NCI-H69 (cell line): Measurements from ENCODE around the gene SIAH1.
"Not testable (repeated sequence)": the region's sequence is repeated elsewhere in the genome, so short reads cannot be mapped to it uniquely, and the experiment has no call there.

Experiments used
- DNase-seq: peaks from one replicate; lab custom pipeline; 2025; lab: John Stamatoyannopoulos, UW

Gene SIAH1

DNA sequence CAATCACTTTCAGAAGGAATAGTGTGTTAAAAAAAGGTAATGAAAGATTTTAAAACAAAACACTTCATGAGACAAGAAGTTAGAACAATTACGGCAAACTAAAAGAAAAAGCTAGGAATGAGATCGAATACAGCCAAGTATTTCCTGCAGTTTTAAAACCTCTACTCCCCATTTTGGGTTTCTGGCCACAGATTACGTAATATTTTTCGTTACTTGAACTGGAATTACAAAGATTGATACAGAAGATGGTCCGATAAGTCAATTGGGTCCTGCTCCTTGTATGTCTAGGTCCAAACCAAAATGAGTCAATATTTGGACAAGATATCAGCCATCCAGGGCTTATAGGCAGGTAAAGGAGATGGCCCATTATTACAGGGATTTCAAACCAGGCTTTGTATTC is 52.2 kb downstream of the SIAH1 start:
- no peak for DNase-seq

DNA sequence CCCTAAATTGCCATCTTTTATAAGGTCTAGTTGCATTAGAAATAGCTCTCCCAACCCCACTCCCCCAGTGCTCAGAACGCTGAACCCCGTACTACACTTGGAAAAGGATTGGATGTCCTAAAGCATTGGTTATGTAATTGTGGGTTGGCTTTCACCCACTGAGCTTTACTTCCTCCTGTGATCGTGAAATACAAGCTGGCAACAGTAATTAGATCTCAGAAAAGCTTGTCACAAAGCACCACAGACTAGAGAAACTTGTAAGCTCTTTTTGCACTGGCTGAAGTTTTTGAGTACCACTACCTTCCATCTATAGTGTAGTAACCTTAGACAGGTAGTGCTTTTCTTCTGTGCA is 54.4 kb downstream of the SIAH1 start:
- DNase-seq: no peak

DNA sequence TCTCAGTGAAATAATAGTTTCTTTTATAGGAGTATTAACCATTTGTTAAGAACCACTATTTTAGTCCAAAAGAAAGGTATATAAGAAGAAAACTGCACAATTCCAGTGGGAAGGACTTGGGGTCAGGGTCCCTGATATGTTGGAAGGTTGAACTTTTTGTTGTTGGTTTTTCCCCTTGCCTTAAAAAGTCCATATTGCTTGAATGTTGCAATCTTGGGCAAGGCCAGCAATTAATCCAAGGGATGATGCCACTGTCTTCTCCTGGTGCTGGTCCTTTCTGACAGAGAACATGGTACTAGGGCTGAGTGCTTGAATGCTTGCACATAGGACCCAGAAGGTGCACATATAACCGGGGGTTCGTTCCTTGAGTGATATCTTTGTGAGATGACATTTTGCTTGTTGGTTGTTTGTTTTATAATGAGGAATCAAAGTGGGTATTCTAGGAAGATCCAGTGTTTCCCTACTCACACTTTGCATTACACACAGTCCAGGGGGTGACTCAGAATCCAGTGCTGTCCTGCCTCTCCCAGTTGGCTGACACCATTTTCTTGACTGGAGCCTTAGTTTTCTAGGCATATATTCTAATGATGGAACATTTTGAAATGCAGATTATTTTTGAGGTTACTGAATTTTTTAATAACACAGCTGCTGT is 54.9 kb downstream of the SIAH1 start:
- no peak for DNase-seq

DNA sequence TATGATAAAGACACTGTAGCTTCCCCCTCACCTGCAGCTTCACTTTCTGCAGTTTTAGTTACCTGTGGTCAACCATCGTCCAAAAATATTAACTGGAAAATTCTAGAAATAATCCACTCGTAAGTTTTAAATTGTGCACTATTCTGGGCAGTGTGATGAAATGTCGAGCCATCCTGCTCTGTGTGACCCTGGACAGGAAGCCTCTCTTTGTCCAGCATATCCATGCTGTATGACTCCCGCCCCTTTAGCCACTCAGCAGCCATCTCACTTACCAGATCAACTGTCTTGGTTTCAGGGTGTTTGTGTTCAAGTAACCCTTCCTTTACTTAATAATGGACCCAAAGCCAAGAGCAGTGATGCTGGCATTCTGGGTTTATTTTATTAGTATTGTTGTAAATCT is 56.1 kb downstream of the SIAH1 start:
- no peak for DNase-seq

DNA sequence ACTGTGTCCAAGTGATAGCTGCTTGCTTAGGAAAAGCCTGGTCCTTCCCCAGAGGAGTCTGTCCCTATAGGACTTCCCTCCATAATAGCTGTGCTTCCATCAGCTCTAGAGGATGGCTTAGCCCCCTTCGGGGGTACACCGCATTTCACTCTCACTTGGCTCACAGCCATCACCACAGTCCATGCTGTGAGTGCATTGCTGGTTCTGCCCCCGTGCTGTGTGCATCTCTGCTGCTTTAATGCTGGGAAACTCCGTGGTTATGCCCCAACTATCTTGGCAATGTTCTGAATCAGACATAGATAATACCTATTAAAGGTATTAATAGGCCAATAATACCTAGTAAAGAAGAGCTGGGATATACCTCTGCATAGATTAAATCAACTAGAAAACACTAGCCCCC is 58.3 kb downstream of the SIAH1 start:
- DNase-seq: no peak

DNA sequence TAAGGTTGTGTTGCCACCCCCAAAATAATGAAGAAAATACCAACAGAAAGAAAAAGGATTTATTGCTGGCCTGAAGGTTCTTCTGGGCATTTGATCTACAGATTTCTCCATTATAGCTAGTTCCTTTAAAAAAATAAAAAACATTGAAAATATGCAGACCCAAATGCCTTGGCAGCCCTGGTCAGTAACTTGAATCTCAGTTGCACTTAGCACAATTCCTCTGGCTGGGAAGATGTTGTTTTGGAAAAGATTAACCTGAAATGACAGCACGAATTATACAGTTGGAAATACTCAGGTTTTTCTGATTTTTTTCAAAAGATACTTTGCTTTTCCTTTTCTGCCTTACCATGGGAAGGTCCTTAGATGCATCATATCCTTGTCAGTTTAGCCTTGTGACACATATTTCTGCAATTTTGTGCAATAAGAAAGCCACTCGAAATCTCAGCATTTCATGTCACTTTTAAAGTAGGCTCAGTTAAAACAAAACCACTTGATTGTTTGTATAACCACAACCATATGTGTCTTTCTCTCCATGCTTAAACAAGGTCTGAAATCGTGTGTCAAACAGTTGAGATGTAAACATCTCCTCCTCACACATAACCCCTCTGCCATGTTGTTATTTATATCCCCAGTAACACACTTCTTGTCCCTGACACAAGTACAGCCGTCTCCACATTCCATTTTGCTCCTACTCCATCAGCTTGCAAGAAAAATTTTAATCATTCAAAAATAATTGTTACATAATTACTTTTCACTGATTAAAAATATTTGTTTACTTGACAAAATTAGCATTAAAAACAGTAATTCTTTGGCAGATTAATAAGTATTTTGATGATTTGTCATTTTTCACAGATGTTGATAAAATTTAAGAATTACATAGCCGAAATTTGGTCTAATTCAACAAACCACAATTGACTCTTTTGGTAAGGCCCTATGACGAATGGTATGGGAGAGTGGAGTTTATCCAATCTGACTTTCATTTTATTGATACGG is 61.1 kb downstream of the SIAH1 start:
- DNase-seq: no peak

DNA sequence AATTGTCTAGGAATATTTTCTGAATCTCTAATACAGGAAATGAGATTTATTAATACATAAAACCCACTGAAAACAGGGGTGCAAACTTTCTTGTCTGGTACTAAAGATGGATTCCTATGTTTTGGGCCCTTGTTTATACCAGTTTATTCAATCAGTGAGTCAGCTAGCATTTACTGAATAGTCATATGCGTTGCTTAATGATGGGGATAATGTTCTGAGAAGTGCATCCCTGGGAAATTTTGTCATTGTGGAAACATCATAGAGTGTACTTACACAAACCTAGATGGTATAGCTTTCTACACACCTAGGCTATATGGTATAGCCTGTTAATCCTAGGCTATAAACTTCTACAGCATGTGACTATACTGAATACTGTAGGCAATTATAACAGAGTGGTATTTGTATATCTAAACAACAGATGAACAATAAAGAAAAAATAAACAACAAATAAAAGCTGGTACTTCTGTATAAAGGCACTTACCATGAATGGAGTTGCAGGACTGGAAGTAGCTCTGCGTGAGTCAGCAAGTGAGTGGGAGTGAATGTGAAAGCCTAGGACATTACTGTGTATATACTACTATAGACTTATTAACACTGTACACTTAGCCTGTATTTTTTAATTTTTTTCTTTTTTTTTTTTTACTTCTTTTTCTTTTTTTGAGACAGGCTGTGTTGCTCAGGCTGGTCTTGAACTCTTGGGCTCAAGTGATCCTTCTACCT is 63.7 kb downstream of the SIAH1 start:
- DNase-seq: no peak

DNA sequence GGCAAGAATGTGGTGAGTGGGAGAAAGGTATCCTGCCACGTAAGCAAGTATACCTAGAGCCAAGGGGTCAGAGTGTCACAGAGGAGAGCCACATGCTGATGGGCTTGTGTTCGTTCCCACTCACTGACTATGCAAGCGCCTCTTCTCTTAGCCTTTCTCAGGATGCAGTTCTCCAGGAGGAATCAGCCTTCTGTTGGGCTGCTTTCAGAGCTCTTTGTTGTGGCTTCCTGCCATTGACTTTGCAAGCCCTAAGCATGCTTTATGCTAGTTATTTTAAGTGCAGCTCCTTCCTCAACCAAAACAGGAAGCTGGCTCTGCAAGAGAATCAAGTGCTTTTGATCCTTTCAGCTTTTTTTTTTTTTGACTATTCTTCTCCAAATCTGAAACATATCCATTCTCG is 66.6 kb downstream of the SIAH1 start:
- no peak for DNase-seq

DNA sequence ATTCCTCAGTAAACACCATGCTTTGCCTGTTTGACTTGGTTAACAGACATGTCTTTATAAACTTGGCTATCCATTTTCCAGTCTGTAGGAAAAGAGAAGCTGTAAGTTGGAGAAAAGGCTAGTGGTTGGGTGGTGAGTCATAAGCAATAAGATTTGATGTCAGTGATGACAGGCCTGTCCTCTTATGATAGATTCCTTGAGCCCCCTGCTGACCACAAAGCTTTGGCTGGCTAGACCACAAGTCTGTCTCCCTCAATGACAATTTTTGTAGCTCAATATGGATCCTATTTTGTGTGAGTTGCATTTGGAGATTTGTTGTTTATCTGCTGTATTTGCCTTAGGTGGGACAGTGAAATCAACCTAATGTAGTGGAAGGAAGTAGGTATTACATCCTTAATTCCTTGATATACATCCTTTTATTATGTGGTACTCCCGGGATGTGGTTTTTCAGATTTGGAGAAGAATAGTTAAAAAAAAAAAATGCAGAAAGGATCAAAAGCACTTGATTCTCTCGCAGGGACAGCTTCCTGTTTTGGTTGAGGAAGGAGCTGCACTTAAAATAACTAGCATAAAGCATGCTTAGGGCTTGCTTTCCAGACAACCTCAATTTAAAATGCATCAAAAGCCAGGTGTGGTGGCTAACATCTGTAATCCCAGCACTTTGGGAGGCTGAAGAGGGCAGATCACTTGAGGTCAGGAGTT is 67.4 kb downstream of the SIAH1 start:
- no peak for DNase-seq

DNA sequence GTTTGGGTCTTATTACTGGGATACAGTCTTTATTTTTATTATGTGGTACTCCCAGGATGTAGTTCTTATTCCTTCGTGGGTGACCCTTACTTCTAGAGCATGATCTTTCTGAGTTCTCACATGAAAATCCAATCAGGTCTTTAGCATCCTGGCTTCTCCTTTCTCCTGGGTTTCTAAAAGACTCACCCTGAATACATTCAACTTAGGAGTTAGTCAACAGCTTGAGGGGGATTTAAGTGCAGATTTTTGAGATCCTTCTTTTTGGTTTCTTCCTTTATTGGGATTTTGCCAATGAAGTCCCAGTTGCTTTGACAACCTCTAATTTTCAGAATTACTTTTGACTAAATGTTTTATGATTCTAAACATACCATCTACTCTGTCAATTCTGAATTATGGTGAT is 68.2 kb downstream of the SIAH1 start:
- no peak for DNase-seq

DNA sequence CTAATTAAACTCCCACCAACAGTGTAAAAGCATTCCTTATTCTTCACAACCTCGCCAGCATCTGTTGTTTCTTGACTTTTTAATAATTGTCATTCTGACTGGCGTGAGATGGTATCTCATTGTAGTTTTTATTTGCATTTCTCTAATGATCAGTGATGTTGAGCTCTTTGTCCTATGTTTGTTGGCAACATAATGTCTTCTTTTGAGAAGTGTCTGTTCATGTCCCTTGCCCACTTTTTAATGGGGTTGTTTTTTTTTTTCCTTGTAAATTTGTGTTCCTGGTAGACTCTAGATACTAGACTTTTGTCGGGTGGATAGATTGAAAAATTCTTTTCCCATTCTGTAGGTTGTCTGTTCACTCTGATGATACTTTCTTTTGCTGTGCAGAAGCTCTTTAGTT is 71.3 kb downstream of the SIAH1 start:
- not testable (repeated sequence) for DNase-seq

DNA sequence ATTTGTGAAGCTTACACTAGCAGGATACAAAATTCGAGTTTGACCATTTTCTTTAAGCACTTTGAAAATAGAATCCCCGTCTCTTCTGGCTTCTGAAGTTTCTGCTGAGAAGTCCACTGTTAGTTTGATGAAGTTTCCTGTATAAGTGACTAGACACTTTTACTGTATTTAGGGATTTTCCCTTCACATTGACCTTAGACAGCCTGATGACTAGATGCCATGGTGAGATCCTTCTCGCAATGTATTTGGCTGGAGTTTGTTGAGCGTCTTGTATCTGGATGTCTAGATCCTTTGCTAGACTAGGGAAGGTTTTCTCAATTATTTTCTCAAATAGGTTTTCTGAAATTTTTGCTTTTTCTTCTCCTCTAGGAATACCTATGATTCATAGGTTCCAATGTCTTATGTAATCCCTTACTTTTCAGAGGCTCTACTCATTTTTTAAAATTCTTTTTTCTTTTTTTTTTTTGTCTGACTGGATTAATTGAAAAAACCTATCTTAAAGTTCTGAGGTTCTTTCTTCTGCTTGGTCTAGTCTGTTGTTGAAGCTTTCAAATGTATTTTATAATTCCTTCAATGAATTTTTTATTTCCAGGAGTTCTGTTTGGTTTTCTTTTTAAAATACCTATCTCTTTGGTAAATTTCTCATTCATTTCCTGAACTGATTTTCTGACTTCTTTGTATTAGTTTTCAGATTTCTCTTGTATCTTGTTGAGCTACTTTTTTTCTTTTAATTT is 74.1 kb downstream of the SIAH1 start:
- DNase-seq: no peak
